Large intestine (tissue), 3 donors: ENCODE data around the gene DNAH9. TPM values are rescaled to one million over a fixed set of nuclear protein-coding genes. Genes with fewer than 3 reads are reported as not detected.
"Not testable (repeated sequence)": the region's sequence is repeated elsewhere in the genome, so short reads cannot be mapped to it uniquely, and the experiment has no call there.

ENCODE experiments used
- DNase-seq, 2 donors: peaks; one replicate each; pipeline versions ENCODE4 v3.0.0 to v3.0.0-alpha.2; 2013
- H3K27ac ChIP-seq: one replicate; pipeline ENCODE4 v1.5.1; 2013; ENCODE audit warnings: low read length
- H3K27me3 ChIP-seq: 2 replicates; pipeline ENCODE4 v1.6.1; 2013; ENCODE audit warnings: low read length; ENCODE audit not compliant: control insufficient read depth, insufficient read depth
- H3K36me3 ChIP-seq: 2 replicates; pipeline ENCODE4 v1.6.1; 2013; ENCODE audit warnings: low read length; ENCODE audit not compliant: control insufficient read depth, insufficient read depth
- H3K4me1 ChIP-seq: one replicate; pipeline ENCODE4 v1.6.1; 2013; ENCODE audit warnings: low read length; ENCODE audit not compliant: control insufficient read depth, insufficient read depth
- H3K4me3 ChIP-seq: one replicate; pipeline ENCODE4 v1.5.1; 2013; ENCODE audit warnings: low read length
- H3K9me3 ChIP-seq: one replicate; pipeline ENCODE4 v1.6.1; 2013; ENCODE audit warnings: mild to moderate bottlenecking, low read depth, low read length, moderate library complexity; ENCODE audit not compliant: control insufficient read depth
- WGBS: methylation state at CpG from one replicate; pipeline ENCODE4 v1.1.5; 2013; ENCODE audit warnings: low lambda C conversion rate; ENCODE audit not compliant: insufficient coverage; 5-methylcytosine and 5-hydroxymethylcytosine counted together
- polyA plus RNA-seq: library from polyadenylated mRNA; unstranded; fragments of 120-200 nt; gene quantifications from one replicate; pipeline ENCODE4 v1.2.1, GENCODE V29; 2013

Gene DNAH9
- polyA plus RNA-seq, 1 donor: 0.28 TPM

DNA sequence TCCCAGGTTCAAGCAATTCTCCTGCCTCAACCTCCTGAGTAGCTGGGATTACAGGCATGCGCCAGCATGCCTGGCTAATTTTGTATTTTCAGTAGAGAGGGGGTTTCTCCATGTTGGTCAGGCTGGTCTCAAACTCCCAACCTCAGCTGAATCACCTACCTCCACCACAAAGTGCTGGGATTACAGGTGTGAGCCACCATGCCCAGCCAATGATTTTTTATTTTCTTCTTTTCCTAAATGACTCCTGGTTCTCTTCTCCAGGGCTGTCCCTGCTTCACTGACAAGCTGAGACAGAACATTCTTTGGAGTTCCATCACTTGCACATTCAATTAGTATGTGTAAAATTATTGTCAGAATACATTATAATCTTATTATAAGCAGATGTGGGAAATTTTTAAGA is 351.3 kb downstream of the DNAH9 start:
- not testable (repeated sequence) for DNase-seq, H3K4me1 ChIP-seq, H3K36me3 ChIP-seq, H3K27me3 ChIP-seq, H3K27ac ChIP-seq, H3K9me3 ChIP-seq, H3K4me3 ChIP-seq
- WGBS: no CpG with 5 or more reads among the region's 1 CpG

DNA sequence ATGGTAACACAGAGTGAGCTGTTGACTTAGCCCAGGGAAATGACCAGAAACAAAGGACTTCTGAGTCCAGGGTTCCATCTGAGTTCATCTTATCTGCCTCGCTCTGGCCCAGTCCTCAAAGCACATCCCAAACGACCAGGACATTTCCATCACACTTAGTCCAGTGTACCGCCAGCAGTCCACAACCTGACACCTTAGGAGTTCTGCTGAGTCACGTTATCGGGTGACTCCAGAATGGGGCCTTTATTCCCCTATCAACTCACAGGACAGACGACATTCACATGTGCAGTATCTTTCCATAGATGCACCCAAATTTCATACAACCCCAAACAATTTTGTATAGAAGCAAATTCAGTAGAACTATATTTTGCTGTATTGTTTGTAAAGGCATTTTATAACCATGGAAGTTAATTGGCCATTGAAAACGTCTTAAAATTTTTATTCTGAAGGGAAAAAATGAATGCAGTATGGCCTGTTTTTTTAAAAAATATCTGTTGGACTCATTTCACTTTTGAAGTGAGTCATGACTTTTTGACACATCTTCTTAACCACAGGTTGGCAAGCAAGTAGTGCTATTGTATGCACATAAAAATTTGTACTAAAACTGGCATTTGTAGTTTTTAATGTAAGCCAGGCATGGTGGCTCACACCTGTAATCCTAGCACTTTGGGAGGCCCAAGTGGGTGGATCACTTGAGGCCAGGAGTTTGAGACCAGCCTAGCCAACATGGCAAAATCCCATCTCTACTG is 352.7 kb downstream of the DNAH9 start:
- H3K4me1 ChIP-seq: no peaks in the 10 kb centered on the region
- peaks cover 6% of the 10 kb centered on the region for H3K9me3 ChIP-seq
- H3K27ac ChIP-seq: no peak overlapping the region
- H3K36me3 ChIP-seq: no peaks in the 10 kb centered on the region
- no peak for DNase-seq
- WGBS: 100% methylated on average over 2 of the region's 7 CpGs
- no peak overlapping the region for H3K4me3 ChIP-seq
- H3K27me3 ChIP-seq: no peaks in the 10 kb centered on the region

- Histone ChIP-seq H3K4me3 (no peak overlapping the region), H3K27ac (no peak overlapping the region), H3K36me3 (no peaks in the 10 kb centered on the region), H3K9me3 (peaks cover 6% of the 10 kb centered on the region), H3K27me3 (no peaks in the 10 kb centered on the region), H3K4me1 (no peaks in the 10 kb centered on the region)
- WGBS: no CpG with 5 or more reads among the region's 3 CpGs
- no peak for DNase-seq
Observed at GRCh38 chr17:11952610-11953009, 354.3 kb downstream of the DNAH9 start.

- H3K36me3 ChIP-seq: no peaks in the 10 kb centered on the region
- H3K4me3 ChIP-seq: no peak overlapping the region
- no peak for DNase-seq
- 100% methylated on average over 1 of the region's 1 CpG for WGBS
- H3K27ac ChIP-seq: no peak overlapping the region
- H3K9me3 ChIP-seq: peaks cover 6% of the 10 kb centered on the region
- no peaks in the 10 kb centered on the region for H3K4me1 ChIP-seq
- no peaks in the 10 kb centered on the region for H3K27me3 ChIP-seq
Observed at GRCh38 chr17:11953924-11954323, 355.7 kb downstream of the DNAH9 start.

DNA sequence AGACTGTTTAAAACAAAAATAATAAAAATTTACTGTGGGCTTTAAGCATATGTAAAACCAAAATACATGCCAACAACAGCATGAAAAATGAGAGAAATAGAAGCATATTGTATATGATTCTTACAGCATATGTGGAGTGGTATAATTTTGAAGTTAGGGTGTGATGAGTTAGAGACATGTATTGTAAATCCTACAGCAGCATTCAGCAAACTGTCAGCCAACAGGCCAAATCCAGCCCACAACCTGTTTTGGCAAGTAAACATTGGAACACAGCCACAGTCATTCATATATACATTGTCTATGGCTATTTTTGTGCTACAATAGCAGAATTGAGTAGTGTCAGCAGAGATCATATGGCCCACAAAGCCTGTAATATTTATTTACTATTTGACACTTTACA is 356.7 kb downstream of the DNAH9 start:
- DNase-seq: no peak
- Histone ChIP-seq H3K9me3 (peaks cover 6% of the 10 kb centered on the region), H3K4me1 (no peaks in the 10 kb centered on the region), H3K4me3 (no peak overlapping the region), H3K27ac (no peak overlapping the region), H3K36me3 (no peaks in the 10 kb centered on the region), H3K27me3 (no peaks in the 10 kb centered on the region)

- no peak overlapping the region for H3K4me3 ChIP-seq
- H3K4me1 ChIP-seq: no peaks in the 10 kb centered on the region
- WGBS: no CpG with 5 or more reads among the region's 2 CpGs
- H3K9me3 ChIP-seq: peaks cover 4% of the 10 kb centered on the region
- no peaks in the 10 kb centered on the region for H3K36me3 ChIP-seq
- H3K27me3 ChIP-seq: no peaks in the 10 kb centered on the region
- no peak for DNase-seq
- H3K27ac ChIP-seq: no peak overlapping the region
Observed at GRCh38 chr17:11969565-11969964, 371.3 kb downstream of the DNAH9 start.

GRCh38 chr17:11972741-11973140 is 374.5 kb downstream of the DNAH9 start:
- not testable (repeated sequence) for H3K27me3 ChIP-seq, H3K4me3 ChIP-seq, H3K4me1 ChIP-seq, H3K27ac ChIP-seq, H3K9me3 ChIP-seq, DNase-seq, H3K36me3 ChIP-seq
- WGBS: 94% methylated on average over 7 of the region's 19 CpGs

DNA sequence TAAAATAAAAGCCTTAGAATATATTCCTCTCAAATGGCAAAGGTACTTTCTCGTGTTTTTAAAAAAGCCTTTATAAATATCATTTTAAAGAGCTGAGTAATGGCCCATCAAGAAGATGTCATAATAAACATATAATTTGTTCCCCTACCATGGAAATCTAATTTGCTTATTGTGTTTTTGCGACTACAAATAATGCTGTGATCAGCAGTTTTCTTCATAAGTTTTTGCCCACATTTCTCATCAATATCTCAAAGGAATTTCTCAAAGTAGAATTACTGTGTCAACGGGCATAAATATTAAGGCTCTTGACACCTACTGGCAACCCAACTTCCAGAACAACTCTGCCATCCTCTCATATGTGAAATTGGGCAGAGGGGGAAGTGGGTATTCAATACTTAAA is 381.5 kb downstream of the DNAH9 start:
- no peaks in the 10 kb centered on the region for H3K4me1 ChIP-seq
- 100% methylated on average over 2 of the region's 3 CpGs for WGBS

GRCh38 chr17:11980813-11981212 is 382.5 kb downstream of the DNAH9 start:
- H3K9me3 ChIP-seq: no peaks in the 10 kb centered on the region
- 100% methylated on average over 1 of the region's 2 CpGs for WGBS
- H3K4me3 ChIP-seq: no peak overlapping the region
- no peak overlapping the region for H3K27ac ChIP-seq
- DNase-seq: no peak
- H3K27me3 ChIP-seq: no peaks in the 10 kb centered on the region
- H3K36me3 ChIP-seq: peaks cover 37% of the 10 kb centered on the region
- no peaks in the 10 kb centered on the region for H3K4me1 ChIP-seq

More for the DNA sequence above, 381.5 kb downstream of the DNAH9 start:
- no peak for DNase-seq
- Histone ChIP-seq H3K36me3 (peaks cover 32% of the 10 kb centered on the region), H3K9me3 (no peaks in the 10 kb centered on the region), H3K27me3 (no peaks in the 10 kb centered on the region), H3K4me3 (no peak overlapping the region), H3K27ac (no peak overlapping the region)

GRCh38 chr17:11981862-11982261 is 383.6 kb downstream of the DNAH9 start:
- Histone ChIP-seq H3K4me1 (no peaks in the 10 kb centered on the region), H3K36me3 (peaks cover 40% of the 10 kb centered on the region), H3K9me3 (no peaks in the 10 kb centered on the region), H3K27me3 (no peaks in the 10 kb centered on the region), H3K4me3 (no peak overlapping the region), H3K27ac (no peak overlapping the region)
- DNase-seq: no peak
- WGBS: 100% methylated on average over 1 of the region's 4 CpGs
